A673 (cell line): Measurements from ENCODE around the gene FRS2. TPM values are rescaled to one million over a fixed set of nuclear protein-coding genes. Genes with fewer than 3 reads are reported as not detected.
"Not testable (repeated sequence)": the region's sequence is repeated elsewhere in the genome, so short reads cannot be mapped to it uniquely, and the experiment has no call there.

Experiments
- BruUV-seq: library from RNA; stranded (reverse); fragments of 400-500 nt; replicated peaks from 2 replicates; lab custom pipeline; 2021; lab: Mats Ljungman, UMichigan
- CTCF ChIA-PET: fragments of 300-600 bp; sonication (Branson Sonifier 250); formaldehyde crosslinking; loops from one replicate; lab custom pipeline; 2022; ENCODE audit warnings: antibody characterized with exemption; lab: Charles Lee
- POLR2A ChIA-PET: fragments of 300-600 bp; sonication (Branson Sonifier 250); formaldehyde crosslinking; loops from one replicate; lab custom pipeline; 2022; ENCODE audit warnings: antibody characterized with exemption; ENCODE audit not compliant: low non-redundant PET; lab: Charles Lee
- DNase-seq: peaks from one replicate; pipeline ENCODE4 v3.0.0-alpha.2; 2015; ENCODE audit warnings: low spot score
- H3K27ac ChIP-seq: fragments of 200-600 bp; sonication (generic); 2 replicates; pipeline ENCODE4 v1.5.1; 2016; ENCODE audit warnings: mixed run types, low read depth, mild to moderate bottlenecking, mixed read lengths, antibody characterized with exemption, low read length; ENCODE audit not compliant: poor library complexity, severe bottlenecking
- H3K27me3 ChIP-seq: fragments of 200-600 bp; sonication (generic); replicated peaks from 2 replicates; pipeline ENCODE4 v1.6.1; 2017; ENCODE audit warnings: mixed run types, low read depth, mild to moderate bottlenecking, mixed read lengths, antibody characterized with exemption, low read length; ENCODE audit not compliant: insufficient read depth, poor library complexity
- H3K36me3 ChIP-seq: fragments of 200-600 bp; sonication (generic); 2 replicates; pipeline ENCODE4 v1.6.1; 2016; ENCODE audit warnings: mixed run types, mild to moderate bottlenecking, mixed read lengths, antibody characterized with exemption, low read length; ENCODE audit not compliant: insufficient read depth, poor library complexity, severe bottlenecking
- H3K4me1 ChIP-seq: fragments of 200-600 bp; sonication (generic); 2 replicates; pipeline ENCODE4 v1.6.1; 2017; ENCODE audit warnings: mixed run types, mild to moderate bottlenecking, mixed read lengths, antibody characterized with exemption, low read length; ENCODE audit not compliant: insufficient read depth, poor library complexity, severe bottlenecking
- H3K4me3 ChIP-seq: fragments of 200-600 bp; sonication (generic); 2 replicates; pipeline ENCODE4 v1.5.1; 2016; ENCODE audit warnings: low read depth, mixed run types, mild to moderate bottlenecking, mixed read lengths, low read length; ENCODE audit not compliant: poor library complexity, severe bottlenecking
- H3K9me3 ChIP-seq: fragments of 200-600 bp; sonication (generic); 2 replicates; pipeline ENCODE4 v1.6.1; 2016; ENCODE audit warnings: mixed run types, low read depth, mild to moderate bottlenecking, mixed read lengths, antibody characterized with exemption, low read length; ENCODE audit not compliant: poor library complexity, severe bottlenecking
- CTCF ChIP-seq: fragments of 300-800, 200-600 bp; sonication (generic); conservative IDR thresholded peaks from 2 replicates; pipeline ENCODE4 v1.5.1; 2017; ENCODE audit warnings: low read depth, mild to moderate bottlenecking, antibody characterized with exemption, low read length, moderate library complexity, mixed read lengths
- EZH2 ChIP-seq: fragments of 200-600 bp; sonication (generic); IDR thresholded peaks from 2 replicates; pipeline ENCODE4 v1.6.1; 2017; ENCODE audit warnings: borderline replicate concordance, low read depth, mild to moderate bottlenecking, mixed read lengths, antibody characterized with exemption, low read length; ENCODE audit not compliant: poor library complexity, severe bottlenecking
- intact Hi-C: fragments of 100-400 bp; cut with micrococcal nuclease; formaldehyde crosslinking; loops from one replicate; pipeline ENCODE4 v1.10.0; 2022; ENCODE audit not compliant: unreplicated experiment
- total RNA-seq: library from RNA; stranded (reverse); gene quantifications from 2 replicates; pipeline ENCODE4 v1.2.3, GENCODE V29; 2021

The FRS2 gene
- total RNA-seq, 1 experiment from 2014 or later = 34.5 TPM

- no peak for TF ChIP-seq CTCF
- no peak for TF ChIP-seq EZH2
- Histone ChIP-seq H3K4me3 (no peak overlapping the region), H3K36me3 (no peaks in the 10 kb centered on the region), H3K4me1 (no peaks in the 10 kb centered on the region), H3K27ac (no peak overlapping the region), H3K9me3 (no peaks in the 10 kb centered on the region), H3K27me3 (no peaks in the 10 kb centered on the region)
- DNase-seq = no peak
- POLR2A ChIA-PET = interaction anchor here (0.7 kb wide), 1 partner anchor 124 kb away, joined by 4 read pairs; no protein-coding TSS in a partner anchor
- CTCF ChIA-PET = no interaction called here
- intact Hi-C loops = no loop called here
- no TSS peak for BruUV-seq
Observed at GRCh38 chr12:69447892-69448291, 22.3 kb upstream of the FRS2 start.

- H3K36me3 ChIP-seq, H3K4me1 ChIP-seq, H3K27ac ChIP-seq, BruUV-seq, H3K9me3 ChIP-seq, DNase-seq, H3K27me3 ChIP-seq, intact Hi-C loops, CTCF ChIA-PET, POLR2A ChIA-PET, H3K4me3 ChIP-seq: not testable (repeated sequence)
Observed at GRCh38 chr12:69452598-69453132, 17.5 kb upstream of the FRS2 start.

GRCh38 chr12:69456239-69456638 is 13.9 kb upstream of the FRS2 start:
- no peaks in the 10 kb centered on the region for H3K4me1 ChIP-seq
- CTCF ChIA-PET = no interaction called here
- no peaks in the 10 kb centered on the region for H3K27me3 ChIP-seq
- no peak overlapping the region for H3K4me3 ChIP-seq
- TF ChIP-seq EZH2 = no peak
- TF ChIP-seq CTCF = no peak
- POLR2A ChIA-PET = no interaction called here
- no peak overlapping the region for H3K27ac ChIP-seq
- H3K9me3 ChIP-seq = no peaks in the 10 kb centered on the region
- no TSS peak for BruUV-seq
- no peaks in the 10 kb centered on the region for H3K36me3 ChIP-seq
- DNase-seq = no peak
- intact Hi-C loops = no loop called here

- no TSS peak for BruUV-seq
- no peaks in the 10 kb centered on the region for H3K27me3 ChIP-seq
- ChIA-PET CTCF (no interaction called here), POLR2A (no interaction called here)
- no peak overlapping the region for H3K4me3 ChIP-seq
- intact Hi-C loops = no loop called here
- H3K36me3 ChIP-seq = no peaks in the 10 kb centered on the region
- DNase-seq = no peak
- no peak overlapping the region for H3K27ac ChIP-seq
- no peaks in the 10 kb centered on the region for H3K4me1 ChIP-seq
- H3K9me3 ChIP-seq = no peaks in the 10 kb centered on the region
- TF ChIP-seq EZH2 (no peak), CTCF (no peak)
Observed at GRCh38 chr12:69457433-69457832, 12.8 kb upstream of the FRS2 start.
